ACC112 (cell line): ENCODE results near the gene POP4.

Experiments used
- H2AFZ ChIP-seq: fragments of 200-600 bp; sonication (generic); one replicate; pipeline ENCODE4 v1.6.0; 2017; ENCODE audit warnings: antibody characterized with exemption, low read length; ENCODE audit not compliant: unreplicated experiment
- H3K27ac ChIP-seq: fragments of 200-600 bp; sonication (generic); 2 replicates; pipeline ENCODE4 v1.5.1; 2014; ENCODE audit warnings: low read depth, mild to moderate bottlenecking, antibody characterized with exemption, low read length, moderate library complexity
- H3K27me3 ChIP-seq: fragments of 200-600 bp; sonication (generic); 2 replicates; pipeline ENCODE4 v1.6.1; 2014; ENCODE audit warnings: mild to moderate bottlenecking, antibody characterized with exemption, low read length, moderate library complexity, mixed read lengths; ENCODE audit not compliant: insufficient read depth
- H3K36me3 ChIP-seq: fragments of 200-600 bp; sonication (generic); 2 replicates; pipeline ENCODE4 v1.6.1; 2016; ENCODE audit warnings: mild to moderate bottlenecking, antibody characterized with exemption, low read length, moderate library complexity, mixed read lengths; ENCODE audit not compliant: insufficient read depth
- H3K4me1 ChIP-seq: fragments of 200-600 bp; sonication (generic); one replicate; pipeline ENCODE4 v1.6.1; 2016; ENCODE audit warnings: low read length, mixed read lengths; ENCODE audit not compliant: insufficient read depth, unreplicated experiment, control insufficient read depth
- H3K4me3 ChIP-seq: fragments of 200-600 bp; sonication (generic); 2 replicates; pipeline ENCODE4 v1.5.1; 2014; ENCODE audit warnings: mild to moderate bottlenecking, low read depth, low read length
- H3K79me2 ChIP-seq: fragments of 200-600 bp; sonication (generic); one replicate; pipeline ENCODE4 v1.6.0; 2016; ENCODE audit warnings: low read length; ENCODE audit not compliant: control insufficient read depth, unreplicated experiment, insufficient read depth

POP4 gene

DNA sequence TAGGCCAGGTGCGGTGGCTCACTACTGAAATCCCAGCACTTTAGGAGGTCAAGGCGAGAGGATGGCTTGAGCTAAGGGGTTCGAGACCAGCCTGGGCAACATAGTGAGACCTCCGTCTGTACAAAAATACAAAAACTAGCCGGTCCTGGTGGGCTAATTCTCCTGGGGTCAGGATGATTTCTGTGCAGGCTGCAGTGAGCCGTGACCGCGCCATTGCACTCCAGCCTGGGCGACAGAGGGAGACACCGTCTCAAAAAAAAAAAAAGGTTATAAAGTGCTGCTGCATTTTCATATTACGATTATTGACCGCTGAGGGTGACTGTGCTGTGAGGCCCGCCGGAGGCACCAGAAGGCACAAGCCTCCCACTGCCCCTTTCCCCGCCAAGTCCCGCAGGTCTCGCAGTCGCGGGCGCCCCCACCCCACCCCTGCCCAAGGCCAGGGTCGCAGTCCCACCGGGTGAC is 58.7 kb downstream of the POP4 start:
- Histone ChIP-seq H3K36me3 (no peaks in the 10 kb centered on the region), H3K27ac (no peak overlapping the region), H3K79me2 (peaks cover 6% of the 10 kb centered on the region), H3K4me1 (peaks cover 31% of the 10 kb centered on the region), H2AFZ (no peak overlapping the region), H3K27me3 (no peaks in the 10 kb centered on the region), H3K4me3 (peak overlapping the region; percentile 91)

DNA sequence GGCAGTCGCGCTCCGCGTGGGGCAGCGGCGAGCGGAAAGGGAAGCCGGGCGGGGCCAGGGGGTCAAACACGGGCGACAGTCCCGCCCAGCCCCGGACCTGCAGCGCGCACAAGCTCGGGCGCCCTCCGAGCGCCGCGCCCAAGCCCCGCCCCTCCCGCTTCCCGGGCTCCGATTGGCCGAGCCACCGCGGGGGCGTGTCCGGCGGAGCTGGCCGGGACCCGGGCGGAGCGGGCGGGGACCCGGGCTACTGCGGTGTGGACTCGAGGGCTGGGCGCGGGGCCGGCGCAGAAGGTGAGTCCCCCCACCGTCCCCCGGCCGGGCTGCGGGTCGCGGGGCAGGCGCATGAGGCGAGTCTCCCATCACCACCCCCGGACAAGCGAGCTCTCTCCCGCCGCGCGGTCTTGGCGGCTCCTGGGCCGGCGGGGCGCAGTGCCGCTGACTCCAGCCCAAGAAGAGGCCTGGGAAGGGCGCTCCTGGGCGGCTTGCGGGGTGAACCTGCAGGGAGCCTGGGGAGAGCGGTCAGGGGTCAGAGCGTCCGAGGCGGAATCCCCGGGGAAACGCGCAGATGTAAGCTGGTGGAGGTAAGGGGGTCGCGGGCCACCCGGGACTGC is 59.2 kb downstream of the POP4 start, which contains the start of gene PLEKHF1:
TSS of gene PLEKHF1 (plus strand) at position 247 of the 611 bp plus-strand sequence. CDS start 8,379 bp downstream, outside the sequence.
- H3K27ac ChIP-seq: peak within 1 kb of the TSS; percentile 79
- peaks cover 31% of the 10 kb centered on the region for H3K4me1 ChIP-seq
- H3K4me3 ChIP-seq: peak within 1 kb of the TSS; percentile 91
- peaks cover 6% of the 10 kb centered on the region for H3K79me2 ChIP-seq
- peak within 1 kb of the TSS; percentile 60 for H2AFZ ChIP-seq
- no peaks in the 10 kb centered on the region for H3K36me3 ChIP-seq
- no peaks in the 10 kb centered on the region for H3K27me3 ChIP-seq

GRCh38 chr19:29665826-29666577 is 59.9 kb downstream of the POP4 start:
- Histone ChIP-seq H2AFZ (peak overlapping the region; percentile 87), H3K79me2 (peaks cover 6% of the 10 kb centered on the region), H3K4me1 (peaks cover 31% of the 10 kb centered on the region), H3K36me3 (no peaks in the 10 kb centered on the region), H3K27me3 (no peaks in the 10 kb centered on the region), H3K27ac (peak overlapping the region; percentile 79), H3K4me3 (peak overlapping the region; percentile 91)
